Measurements from ENCODE around the gene SLC19A2. TPM values are rescaled to one million over a fixed set of nuclear protein-coding genes. Genes with fewer than 3 reads are reported as not detected.

SLC19A2 gene
- total and polyA plus RNA-seq, 8 donors = 12.0 to 16.1 (median 13.9) TPM

GRCh38 chr1:169529068-169529642 lies 43.4 kb upstream of the SLC19A2 start:
- TF ChIP-seq, protein P1, sequence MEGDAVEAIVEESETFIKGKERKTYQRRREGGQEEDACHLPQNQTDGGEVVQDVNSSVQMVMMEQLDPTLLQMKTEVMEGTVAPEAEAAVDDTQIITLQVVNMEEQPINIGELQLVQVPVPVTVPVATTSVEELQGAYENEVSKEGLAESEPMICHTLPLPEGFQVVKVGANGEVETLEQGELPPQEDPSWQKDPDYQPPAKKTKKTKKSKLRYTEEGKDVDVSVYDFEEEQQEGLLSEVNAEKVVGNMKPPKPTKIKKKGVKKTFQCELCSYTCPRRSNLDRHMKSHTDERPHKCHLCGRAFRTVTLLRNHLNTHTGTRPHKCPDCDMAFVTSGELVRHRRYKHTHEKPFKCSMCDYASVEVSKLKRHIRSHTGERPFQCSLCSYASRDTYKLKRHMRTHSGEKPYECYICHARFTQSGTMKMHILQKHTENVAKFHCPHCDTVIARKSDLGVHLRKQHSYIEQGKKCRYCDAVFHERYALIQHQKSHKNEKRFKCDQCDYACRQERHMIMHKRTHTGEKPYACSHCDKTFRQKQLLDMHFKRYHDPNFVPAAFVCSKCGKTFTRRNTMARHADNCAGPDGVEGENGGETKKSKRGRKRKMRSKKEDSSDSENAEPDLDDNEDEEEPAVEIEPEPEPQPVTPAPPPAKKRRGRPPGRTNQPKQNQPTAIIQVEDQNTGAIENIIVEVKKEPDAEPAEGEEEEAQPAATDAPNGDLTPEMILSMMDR (IDR thresholded peaks at IDR 0.05) = no peak
- peaks cover 0 to 7% of the 10 kb centered on the region in 2 donors for H3K4me1 ChIP-seq
- no peaks in the 10 kb centered on the region for H3K9me3 ChIP-seq
- ATAC-seq = peak; percentile 94
- DNase-seq = peak in 1 of 4 donors; percentile 42
- H3K36me3 ChIP-seq = no peaks in the 10 kb centered on the region
- no peak overlapping the region for H3K4me3 ChIP-seq
- peak overlapping the region; percentile 57 to 67 for H3K27ac ChIP-seq
- H3K27me3 ChIP-seq = no peaks in the 10 kb centered on the region
- intact Hi-C loops (cut with DNase I) = no loop called here

DNA sequence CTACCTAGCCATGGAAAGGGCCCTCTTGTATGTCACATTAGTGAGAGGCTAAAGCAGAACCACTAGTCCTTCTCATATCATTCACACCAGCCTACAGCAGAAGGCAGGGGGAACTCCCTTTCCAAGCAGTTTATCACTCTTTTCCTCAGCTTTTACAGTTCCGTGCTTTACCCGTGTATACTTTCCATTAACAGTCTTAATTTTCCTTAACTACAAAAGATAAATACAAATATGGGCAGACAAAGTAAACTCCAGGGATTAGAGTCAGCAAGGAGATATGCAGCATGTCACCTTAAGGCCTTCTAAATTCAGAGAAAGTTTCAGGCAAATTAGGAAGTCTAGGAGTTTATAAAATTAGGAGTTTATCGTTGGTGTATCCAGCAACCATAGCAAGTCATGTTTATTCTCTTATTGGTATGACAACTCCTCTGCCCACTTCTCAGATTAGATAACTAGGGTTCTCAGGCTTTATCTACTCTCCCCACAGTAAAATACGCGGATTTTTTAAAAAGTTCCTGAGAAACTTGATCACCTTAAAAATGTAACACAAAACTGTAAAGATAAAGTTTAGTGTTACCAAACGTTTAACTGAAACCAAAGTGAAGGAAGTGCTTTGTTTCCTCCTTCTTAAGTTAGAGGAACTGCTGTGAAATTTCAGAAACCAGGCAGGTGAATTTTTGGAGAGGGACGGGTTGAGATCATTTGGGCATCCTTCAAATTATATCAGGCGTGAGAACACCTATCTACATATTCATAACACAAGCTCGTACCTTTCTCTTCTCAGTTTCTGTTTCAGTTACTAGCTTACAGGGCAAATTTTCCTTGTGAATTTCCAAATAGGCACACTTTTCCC lies 42.7 kb upstream of the SLC19A2 start:
- Histone ChIP-seq H3K27me3 (no peaks in the 10 kb centered on the region), H3K36me3 (no peaks in the 10 kb centered on the region), H3K9me3 (no peaks in the 10 kb centered on the region), H3K4me1 (peaks cover 0 to 7% of the 10 kb centered on the region in 2 donors), H3K27ac (peak overlapping the region; percentile 57 to 67), H3K4me3 (no peak overlapping the region)
- no peak for DNase-seq
- TF ChIP-seq, protein P1 (IDR thresholded peaks at IDR 0.05) = no peak
- ATAC-seq = peak; percentile 47
- intact Hi-C loops (cut with DNase I) = no loop called here

GRCh38 chr1:169527451-169528214 lies 41.9 kb upstream of the SLC19A2 start:
- TF ChIP-seq, protein P1 (IDR thresholded peaks at IDR 0.05) = no peak
- Histone ChIP-seq H3K4me3 (no peak overlapping the region), H3K4me1 (peaks cover 0 to 7% of the 10 kb centered on the region in 2 donors), H3K36me3 (no peaks in the 10 kb centered on the region), H3K27ac (no peak overlapping the region), H3K27me3 (no peaks in the 10 kb centered on the region), H3K9me3 (no peaks in the 10 kb centered on the region)
- DNase-seq (peak in 1 of 4 donors; percentile 13), ATAC-seq (peak; percentile 34)
- intact Hi-C loops (cut with DNase I) = no loop called here

DNA sequence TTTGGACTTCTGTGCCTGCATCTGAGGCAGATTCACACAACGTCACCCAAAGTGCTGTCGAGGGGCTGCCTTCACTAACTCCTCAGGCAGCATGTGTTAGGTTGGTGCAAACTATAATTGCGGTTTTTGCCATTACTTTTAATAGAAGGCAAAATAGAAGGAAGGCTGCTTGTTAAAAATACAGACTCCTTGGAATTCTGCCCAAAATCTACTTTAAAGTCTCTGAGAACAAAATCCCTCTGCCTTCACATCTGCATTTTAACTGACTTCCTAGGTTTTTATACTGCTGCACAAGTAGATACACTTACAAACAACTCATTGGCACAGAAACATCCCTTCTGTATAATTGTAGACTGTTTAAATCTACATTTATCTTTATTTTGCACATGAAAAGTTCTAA lies 41.3 kb upstream of the SLC19A2 start:
- Histone ChIP-seq H3K4me1 (peaks cover 0 to 7% of the 10 kb centered on the region in 2 donors), H3K27me3 (no peaks in the 10 kb centered on the region), H3K27ac (no peak overlapping the region), H3K36me3 (no peaks in the 10 kb centered on the region), H3K9me3 (no peaks in the 10 kb centered on the region), H3K4me3 (no peak overlapping the region)
- DNase-seq (no peak), ATAC-seq (no peak)
- TF ChIP-seq, protein P1 (IDR thresholded peaks at IDR 0.05) = no peak
- intact Hi-C loops (cut with DNase I) = no loop called here
